BLaER1 (cell line): ENCODE measurements around the gene CYP4F12.

Experiments
- H3K27ac ChIP-seq: shearing (Covaris generic); formaldehyde crosslinking; 2 replicates; pipeline ENCODE4 v1.8.1; 2022
- H3K27me3 ChIP-seq: shearing (Covaris generic); formaldehyde crosslinking; 2 replicates; pipeline ENCODE4 v1.8.1; 2022
- H3K36me3 ChIP-seq: shearing (Covaris generic); formaldehyde crosslinking; 2 replicates; pipeline ENCODE4 v1.8.1; 2022
- H3K4me1 ChIP-seq: shearing (Covaris generic); formaldehyde crosslinking; 2 replicates; pipeline ENCODE4 v1.8.1; 2022
- H3K4me2 ChIP-seq: shearing (Covaris generic); formaldehyde crosslinking; 2 replicates; pipeline ENCODE4 v1.8.1; 2022
- H3K4me3 ChIP-seq: shearing (Covaris generic); formaldehyde crosslinking; 2 replicates; pipeline ENCODE4 v1.8.1; 2022
- H3K9ac ChIP-seq: shearing (Covaris generic); formaldehyde crosslinking; 2 replicates; pipeline ENCODE4 v1.8.1; 2022
- H3K9me3 ChIP-seq: shearing (Covaris generic); formaldehyde crosslinking; 2 replicates; pipeline ENCODE4 v1.8.1; 2022
- H4K20me1 ChIP-seq: shearing (Covaris generic); formaldehyde crosslinking; 2 replicates; pipeline ENCODE4 v1.8.1; 2022
- Cebpa-rat ChIP-seq: shearing (Covaris generic); IDR thresholded peaks from 2 replicates; pipeline ENCODE4 v1.8.1; 2022

The CYP4F12 gene

DNA sequence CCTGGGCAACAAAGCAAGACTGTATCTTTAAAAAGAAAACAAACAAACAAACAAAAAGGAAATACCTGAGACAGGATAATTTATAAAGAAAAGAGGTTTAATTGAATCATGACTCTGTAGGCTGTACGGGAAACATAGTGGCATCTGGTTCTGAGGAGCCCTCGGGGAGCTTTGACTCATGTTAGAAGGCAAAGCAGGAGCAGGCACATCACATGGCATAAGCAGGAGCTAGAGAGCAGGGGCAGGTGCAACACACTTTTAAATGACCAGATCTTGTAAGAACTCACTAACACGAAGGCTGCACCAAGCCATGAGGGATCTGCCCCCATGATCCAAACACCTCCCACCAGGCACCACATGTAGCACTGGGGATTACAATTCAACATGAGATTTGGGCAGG is 41.8 kb downstream of the CYP4F12 start:
- no peak for TF ChIP-seq Cebpa-rat
- H3K9ac ChIP-seq, result no peak overlapping the region
- no peaks in the 10 kb centered on the region for H3K36me3 ChIP-seq
- peaks cover 7% of the 10 kb centered on the region for H3K9me3 ChIP-seq
- H3K4me1 ChIP-seq, result no peaks in the 10 kb centered on the region
- no peak overlapping the region for H3K27ac ChIP-seq
- H3K27me3 ChIP-seq, result no peaks in the 10 kb centered on the region
- H3K4me2 ChIP-seq, result no peak overlapping the region
- no peaks in the 10 kb centered on the region for H4K20me1 ChIP-seq
- H3K4me3 ChIP-seq, result no peak overlapping the region

DNA sequence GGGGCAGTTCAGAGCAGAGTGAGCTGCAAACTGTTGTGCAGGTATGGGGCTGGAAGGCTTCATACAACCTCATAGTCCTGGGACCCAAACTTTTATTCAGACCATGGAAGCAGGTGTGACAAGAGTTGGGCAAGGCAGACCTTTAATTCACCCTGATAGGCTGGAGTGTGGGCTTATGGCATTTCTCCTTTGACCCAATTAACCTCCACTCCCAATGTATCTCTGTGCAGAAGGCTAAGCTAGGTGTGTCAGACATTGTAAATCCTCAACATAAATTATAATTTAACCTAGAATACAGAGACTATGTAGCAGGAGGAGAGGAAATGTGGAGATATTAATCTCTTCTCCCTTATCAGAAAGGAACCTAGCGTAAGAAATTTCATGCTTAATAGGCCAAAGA is 42.8 kb downstream of the CYP4F12 start:
- H3K9me3 ChIP-seq, result peaks cover 7% of the 10 kb centered on the region
- no peak overlapping the region for H3K4me3 ChIP-seq
- H3K4me2 ChIP-seq, result no peak overlapping the region

GRCh38 chr19:15717809-15718208 is 44.9 kb downstream of the CYP4F12 start:
- Histone ChIP-seq H3K4me1 (no peaks in the 10 kb centered on the region), H3K36me3 (no peaks in the 10 kb centered on the region), H3K4me3 (no peak overlapping the region), H3K27me3 (no peaks in the 10 kb centered on the region), H3K4me2 (no peak overlapping the region), H3K27ac (no peak overlapping the region), H4K20me1 (no peaks in the 10 kb centered on the region), H3K9ac (no peak overlapping the region), H3K9me3 (no peaks in the 10 kb centered on the region)
- no peak for TF ChIP-seq Cebpa-rat

More for the DNA sequence above, 42.8 kb downstream of the CYP4F12 start:
- TF ChIP-seq Cebpa-rat, result no peak
- Histone ChIP-seq H3K36me3 (no peaks in the 10 kb centered on the region), H3K27me3 (no peaks in the 10 kb centered on the region), H4K20me1 (no peaks in the 10 kb centered on the region), H3K4me1 (no peaks in the 10 kb centered on the region), H3K27ac (no peak overlapping the region), H3K9ac (no peak overlapping the region)

GRCh38 chr19:15721268-15721667 is 48.4 kb downstream of the CYP4F12 start:
- no peak overlapping the region for H3K27ac ChIP-seq
- H3K4me3 ChIP-seq, result no peak overlapping the region
- no peaks in the 10 kb centered on the region for H3K9me3 ChIP-seq
- no peak for TF ChIP-seq Cebpa-rat
- H3K27me3 ChIP-seq, result no peaks in the 10 kb centered on the region
- no peaks in the 10 kb centered on the region for H3K36me3 ChIP-seq
- no peaks in the 10 kb centered on the region for H4K20me1 ChIP-seq
- no peak overlapping the region for H3K4me2 ChIP-seq
- H3K9ac ChIP-seq, result no peak overlapping the region
- H3K4me1 ChIP-seq, result no peaks in the 10 kb centered on the region

- H3K27ac ChIP-seq, result no peak overlapping the region
- no peaks in the 10 kb centered on the region for H3K4me1 ChIP-seq
- no peak overlapping the region for H3K4me3 ChIP-seq
- H3K4me2 ChIP-seq, result no peak overlapping the region
- no peaks in the 10 kb centered on the region for H3K36me3 ChIP-seq
- H3K9me3 ChIP-seq, result no peaks in the 10 kb centered on the region
- no peak overlapping the region for H3K9ac ChIP-seq
- no peaks in the 10 kb centered on the region for H3K27me3 ChIP-seq
- no peak for TF ChIP-seq Cebpa-rat
- no peaks in the 10 kb centered on the region for H4K20me1 ChIP-seq
Measured at GRCh38 chr19:15722956-15723355, 50.1 kb downstream of the CYP4F12 start.

DNA sequence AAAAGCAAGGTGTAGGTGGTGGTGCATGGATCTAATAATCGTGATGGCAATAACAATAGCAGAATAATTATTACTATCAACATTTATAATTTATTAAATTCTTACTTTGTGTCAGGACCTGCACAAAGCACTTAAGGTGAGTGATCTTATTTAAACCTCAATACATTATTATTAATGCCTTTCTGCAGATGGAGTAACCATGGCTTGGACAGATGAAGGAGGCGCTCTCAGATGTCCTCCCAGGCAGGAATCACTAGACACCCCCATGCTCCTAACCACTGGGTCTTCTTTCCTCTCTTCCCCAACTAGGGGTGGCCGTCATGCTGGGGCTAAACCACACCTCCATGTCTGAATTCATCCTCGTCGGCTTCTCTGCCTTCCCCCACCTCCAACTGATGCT is 54.8 kb downstream of the CYP4F12 start, which contains the start of gene OR10H2:
TSS of gene OR10H2 (plus strand) at position 301 of the 400 bp plus-strand sequence. CDS start at position 321, 20 bp downstream.
- no peaks in the 10 kb centered on the region for H3K36me3 ChIP-seq
- no peaks in the 10 kb centered on the region for H3K9me3 ChIP-seq
- no peak within 1 kb of the TSS for H3K4me3 ChIP-seq
- no peak within 1 kb of the TSS for H3K27ac ChIP-seq
- H3K4me1 ChIP-seq, result no peaks in the 10 kb centered on the region
- H3K27me3 ChIP-seq, result no peaks in the 10 kb centered on the region
- H3K4me2 ChIP-seq, result no peak within 1 kb of the TSS
- H3K9ac ChIP-seq, result no peak within 1 kb of the TSS
- no peaks in the 10 kb centered on the region for H4K20me1 ChIP-seq
- no peak for TF ChIP-seq Cebpa-rat

DNA sequence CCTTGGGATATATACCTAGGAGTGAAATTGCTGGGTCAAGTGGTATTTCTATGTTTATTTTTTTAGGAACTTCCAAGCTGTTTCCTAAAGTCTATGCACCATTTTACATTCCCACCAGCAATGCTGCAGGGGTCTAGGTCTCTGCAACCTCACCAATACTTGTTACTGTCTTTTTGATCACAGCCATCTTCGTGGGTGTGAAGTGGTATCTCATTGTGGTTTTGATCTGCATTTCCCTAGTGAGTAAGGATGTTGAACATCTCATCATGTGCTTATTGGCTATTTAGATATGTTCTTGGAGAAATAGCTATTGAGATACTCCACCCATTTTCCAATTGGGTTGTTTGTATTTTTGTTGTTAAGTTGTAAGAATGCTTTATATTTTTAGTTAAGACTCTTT is 57.7 kb downstream of the CYP4F12 start:
- H3K9me3 ChIP-seq, result no peaks in the 10 kb centered on the region
- no peaks in the 10 kb centered on the region for H4K20me1 ChIP-seq
- no peak overlapping the region for H3K4me3 ChIP-seq
- no peaks in the 10 kb centered on the region for H3K4me1 ChIP-seq
- no peak overlapping the region for H3K4me2 ChIP-seq
- no peak for TF ChIP-seq Cebpa-rat
- no peak overlapping the region for H3K27ac ChIP-seq
- no peaks in the 10 kb centered on the region for H3K36me3 ChIP-seq
- H3K9ac ChIP-seq, result no peak overlapping the region
- H3K27me3 ChIP-seq, result no peaks in the 10 kb centered on the region

- H3K27ac ChIP-seq, result no peak overlapping the region
- no peaks in the 10 kb centered on the region for H3K9me3 ChIP-seq
- no peak overlapping the region for H3K4me2 ChIP-seq
Measured at GRCh38 chr19:15732388-15732787, 59.5 kb downstream of the CYP4F12 start.

DNA sequence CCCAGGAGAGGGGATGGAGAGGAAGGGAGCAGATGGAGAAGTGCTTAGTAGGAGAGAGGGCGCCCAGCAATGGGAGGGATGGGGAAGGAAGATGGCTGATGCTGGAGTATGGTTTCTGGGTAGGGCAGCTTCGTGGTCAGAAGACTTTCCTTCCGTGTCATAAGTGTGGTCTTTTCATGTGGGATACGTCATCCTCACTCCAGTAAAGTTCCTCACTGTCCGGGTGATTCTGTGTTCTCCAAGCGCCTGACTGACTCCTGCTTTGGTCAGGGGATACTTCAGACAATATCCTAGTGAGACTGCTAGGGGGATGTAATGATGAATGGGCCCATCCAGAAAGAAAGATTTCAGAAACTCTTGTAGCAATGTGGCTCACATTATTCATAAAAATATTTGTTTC is 61.0 kb downstream of the CYP4F12 start:
- H3K4me2 ChIP-seq, result no peak overlapping the region
- H3K4me3 ChIP-seq, result no peak overlapping the region
- H3K27me3 ChIP-seq, result no peaks in the 10 kb centered on the region
- TF ChIP-seq Cebpa-rat, result no peak
- no peaks in the 10 kb centered on the region for H3K9me3 ChIP-seq
- no peaks in the 10 kb centered on the region for H4K20me1 ChIP-seq
- H3K4me1 ChIP-seq, result no peaks in the 10 kb centered on the region
- no peak overlapping the region for H3K9ac ChIP-seq
- no peak overlapping the region for H3K27ac ChIP-seq
- H3K36me3 ChIP-seq, result no peaks in the 10 kb centered on the region

More at GRCh38 chr19:15732388-15732787, 59.5 kb downstream of the CYP4F12 start:
- no peak for TF ChIP-seq Cebpa-rat
- Histone ChIP-seq H4K20me1 (no peaks in the 10 kb centered on the region), H3K9ac (no peak overlapping the region), H3K4me3 (no peak overlapping the region), H3K4me1 (no peaks in the 10 kb centered on the region), H3K27me3 (no peaks in the 10 kb centered on the region), H3K36me3 (no peaks in the 10 kb centered on the region)

- Histone ChIP-seq H3K4me3 (no peak within 1 kb of the TSS), H3K4me2 (no peak within 1 kb of the TSS), H3K36me3 (no peaks in the 10 kb centered on the region), H3K27ac (no peak within 1 kb of the TSS), H3K4me1 (no peaks in the 10 kb centered on the region), H3K27me3 (no peaks in the 10 kb centered on the region), H3K9me3 (peaks cover 24% of the 10 kb centered on the region), H4K20me1 (no peaks in the 10 kb centered on the region), H3K9ac (no peak within 1 kb of the TSS)
- no peak for TF ChIP-seq Cebpa-rat
Measured at GRCh38 chr19:15737722-15738121, 64.8 kb downstream of the CYP4F12 start, which contains the start of gene OR10H3. Gene OR10H3 (plus strand): TSS chr19:15737985. CDS start chr19:15741393, 3,408 bp downstream.

GRCh38 chr19:15740785-15741184 is 67.9 kb downstream of the CYP4F12 start:
- no peaks in the 10 kb centered on the region for H3K27me3 ChIP-seq
- peaks cover 24% of the 10 kb centered on the region for H3K9me3 ChIP-seq

More at GRCh38 chr19:15740785-15741184, 67.9 kb downstream of the CYP4F12 start:
- no peak for TF ChIP-seq Cebpa-rat
- H4K20me1 ChIP-seq, result no peaks in the 10 kb centered on the region
- H3K4me2 ChIP-seq, result no peak overlapping the region
- H3K27ac ChIP-seq, result no peak overlapping the region
- no peaks in the 10 kb centered on the region for H3K36me3 ChIP-seq
- H3K4me1 ChIP-seq, result no peaks in the 10 kb centered on the region
- no peak overlapping the region for H3K9ac ChIP-seq
- no peak overlapping the region for H3K4me3 ChIP-seq
